Prostate gland (tissue), 2 donors: ENCODE measurements around the gene IL6.

Experiments
- POLR2AphosphoS5 ChIP-seq: sonication (generic); formaldehyde crosslinking; IDR thresholded peaks from one replicate; pipeline ENCODE4 v1.6.1; 2017; ENCODE audit warnings: antibody characterized with exemption
- TF ChIP-seq, protein P1 (sequence below), 4 experiments: fragments of 200-600 bp in 2 of 4; fragments of 450-650 bp in 2 of 4; sonication (generic) in 2 of 4; IDR thresholded peaks; 1 replicate in 3 of 4; 2 replicates in 1 of 4; pipeline ENCODE4 v1.5.1; 2016 to 2019; ENCODE audit warnings: antibody characterized with exemption in 4 of 4, mild to moderate bottlenecking in 2 of 4, moderate library complexity in 2 of 4

- TF ChIP-seq, protein P1, sequence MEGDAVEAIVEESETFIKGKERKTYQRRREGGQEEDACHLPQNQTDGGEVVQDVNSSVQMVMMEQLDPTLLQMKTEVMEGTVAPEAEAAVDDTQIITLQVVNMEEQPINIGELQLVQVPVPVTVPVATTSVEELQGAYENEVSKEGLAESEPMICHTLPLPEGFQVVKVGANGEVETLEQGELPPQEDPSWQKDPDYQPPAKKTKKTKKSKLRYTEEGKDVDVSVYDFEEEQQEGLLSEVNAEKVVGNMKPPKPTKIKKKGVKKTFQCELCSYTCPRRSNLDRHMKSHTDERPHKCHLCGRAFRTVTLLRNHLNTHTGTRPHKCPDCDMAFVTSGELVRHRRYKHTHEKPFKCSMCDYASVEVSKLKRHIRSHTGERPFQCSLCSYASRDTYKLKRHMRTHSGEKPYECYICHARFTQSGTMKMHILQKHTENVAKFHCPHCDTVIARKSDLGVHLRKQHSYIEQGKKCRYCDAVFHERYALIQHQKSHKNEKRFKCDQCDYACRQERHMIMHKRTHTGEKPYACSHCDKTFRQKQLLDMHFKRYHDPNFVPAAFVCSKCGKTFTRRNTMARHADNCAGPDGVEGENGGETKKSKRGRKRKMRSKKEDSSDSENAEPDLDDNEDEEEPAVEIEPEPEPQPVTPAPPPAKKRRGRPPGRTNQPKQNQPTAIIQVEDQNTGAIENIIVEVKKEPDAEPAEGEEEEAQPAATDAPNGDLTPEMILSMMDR (IDR thresholded peaks at IDR 0.05): no peak
- TF ChIP-seq POLR2AphosphoS5: no peak
These were observed 40.4 kb upstream of the IL6 start for GRCh38 chr7:22686620-22687019.
